ENCODE results near the gene TRAF2. TPM values are rescaled to one million over a fixed set of nuclear protein-coding genes. Genes with fewer than 3 reads are reported as not detected.
A peak's percentile ranks its signal among the peaks of the same experiment; 100 is the strongest.

TRAF2 gene
- total and polyA plus RNA-seq, 2 of the 8 experiments (the other 6 are each of a cell fraction or from before 2014, with no cell fraction given) = 26.9 to 50.2 TPM

- Histone ChIP-seq H3K36me3 (ENCODE audit: control insufficient read depth in 2 of 4, insufficient read depth in 4 of 4, low read length in 3 of 4) (no peaks in the 10 kb centered on the region), H3K4me3 (ENCODE audit: extremely low read depth in 1 of 4, insufficient read depth in 2 of 4, low read depth in 3 of 4, low read length in 4 of 4) (no peak within 1 kb of the TSS), H3K4me2 (ENCODE audit: insufficient read depth in 1 of 2, low read depth in 2 of 2, low read length in 2 of 2) (no peak within 1 kb of the TSS; a peak in 1 of 4 replicates), H2BK120ac (replicated peaks; ENCODE audit: low read depth, low read length) (no peak within 1 kb of the TSS), H3K4me1 (replicated peaks in 1 of 4; ENCODE audit: control insufficient read depth in 3 of 4, insufficient read depth in 4 of 4, low read length in 3 of 4) (peaks cover 0 to 14% (median 10%) of the 10 kb centered on the region in 4 experiments; a peak in 5 of 7 replicates), H3K79me2 (ENCODE audit: control insufficient read depth in 1 of 2, insufficient read depth in 2 of 2, low read length in 2 of 2) (no peaks in the 10 kb centered on the region), H2BK5ac (ENCODE audit: low read depth, low read length) (no peak within 1 kb of the TSS), H4K91ac (replicated peaks; ENCODE audit: insufficient read length, low read length) (peak within 1 kb of the TSS; percentile 40), H3K27me3 (replicated peaks in 1 of 4; ENCODE audit: control insufficient read depth in 3 of 4, extremely low read depth in 1 of 4, insufficient read depth in 3 of 4, low read length in 3 of 4) (no peaks in the 10 kb centered on the region), H2BK20ac (ENCODE audit: low read length) (no peak within 1 kb of the TSS), H2BK12ac (ENCODE audit: low read depth, low read length) (0 out of 2 replicates have a peak within 1 kb of the TSS, but pooled peaks have one; percentile 50), H3K9ac (replicated peaks in 1 of 4; ENCODE audit: extremely low read depth in 1 of 4, low read depth in 3 of 4, low read length in 3 of 4) (no peak within 1 kb of the TSS), H3K4ac (replicated peaks; ENCODE audit: insufficient read length, low read depth, low read length) (no peak within 1 kb of the TSS), H4K20me1 (replicated peaks in 1 of 2; ENCODE audit: control insufficient read depth in 1 of 2, insufficient read depth in 2 of 2, low read length in 2 of 2) (peaks cover 0 to 4% of the 10 kb centered on the region in 2 experiments), H3K14ac (ENCODE audit: insufficient read length) (no peak within 1 kb of the TSS), H3K56ac (replicated peaks; ENCODE audit: insufficient read length, low read depth, low read length) (no peak within 1 kb of the TSS), H2AFZ (ENCODE audit: low read length) (no peak within 1 kb of the TSS), H3K79me1 (ENCODE audit: low read depth, low read length) (no peaks in the 10 kb centered on the region), H4K8ac (ENCODE audit: extremely low read depth, insufficient read depth, low read length) (peak within 1 kb of the TSS; percentile 51; the same call in 1 of the 2 replicates), H3K18ac (ENCODE audit: extremely low read depth, low read length) (no peak within 1 kb of the TSS), H2BK15ac (ENCODE audit: low read length) (no peak within 1 kb of the TSS), H3K23me2 (ENCODE audit: low read depth, low read length) (peaks cover 7% of the 10 kb centered on the region; the same call in 1 of the 2 replicates), H3K9me3 (ENCODE audit: insufficient read depth in 2 of 2, low read depth in 1 of 2, low read length in 1 of 2) (no peaks in the 10 kb centered on the region), H3K27ac (ENCODE audit: low read depth, low read length) (no peak within 1 kb of the TSS), H2AK5ac (ENCODE audit: low read depth, low read length) (no peak within 1 kb of the TSS), H3K23ac (ENCODE audit: insufficient read length) (no peak within 1 kb of the TSS), H4K5ac (ENCODE audit: insufficient read length, low read depth, low read length) (no peak within 1 kb of the TSS)
- ChIA-PET CTCF (ENCODE audit: partially characterized antibody) (interaction anchor here (0.9 to 5.2 kb wide), 6 partner anchors 11 to 118 kb away, joined by 3 to 21 read pairs (median 4); partner anchors contain the start of gene SAPCD2), POLR2A (ENCODE audit: partially characterized antibody) (interaction anchor here (1.0 to 1.3 kb wide), 3 partner anchors 7 to 41 kb away, joined by 3 to 5 read pairs (median 3); no protein-coding TSS in a partner anchor)
- no peak for FAIRE-seq
- no peak for DNase-seq (ENCODE audit: low read depth in 1 of 2, low spot score in 2 of 2)
- 87% methylated on average over 9 of the region's 14 CpGs; no CpG with 5 or more reads in 1 of the 2 experiments for WGBS, 2 experiments (ENCODE audit: extremely low coverage in 1 of 2, insufficient coverage in 1 of 2, insufficient read length in 1 of 2, insufficient replicate concordance in 2 of 2, low coverage in 1 of 2, low lambda C conversion rate in 2 of 2, missing lambda C conversion rate in 1 of 2)
- TF ChIP-seq MAFK (IDR thresholded peaks at IDR 0.05; ENCODE audit: low read depth, low read length) = no peak
- no peak for TF ChIP-seq HDAC2 (IDR thresholded peaks at IDR 0.05; ENCODE audit: borderline replicate concordance in 1 of 2, low read depth in 2 of 2, low read length in 2 of 2)
- TF ChIP-seq BRCA1 (IDR thresholded peaks at IDR 0.05; ENCODE audit: low read depth, low read length) = no peak
- no peak for TF ChIP-seq SP2 (IDR thresholded peaks at IDR 0.05; ENCODE audit: low read length)
- TF ChIP-seq SP1 (IDR thresholded peaks at IDR 0.05; ENCODE audit: low read depth, low read length) = no peak
- TF ChIP-seq RXRA (IDR thresholded peaks at IDR 0.05; ENCODE audit: insufficient read depth, low read depth, low read length) = no peak
- TF ChIP-seq RFX5 (IDR thresholded peaks at IDR 0.05; ENCODE audit: borderline replicate concordance, low read depth, low read length) = no peak
- no peak for TF ChIP-seq TCF12 (IDR thresholded peaks at IDR 0.05; ENCODE audit: low read depth, low read length)
- no peak for TF ChIP-seq RAD21 (IDR thresholded peaks at IDR 0.05 in 1 of 2, conservative IDR thresholded peaks at IDR 0.05 in 1 of 2; ENCODE audit: low read depth in 2 of 2, low read length in 2 of 2)
- TF ChIP-seq GABPA (IDR thresholded peaks at IDR 0.05; ENCODE audit: borderline replicate concordance, insufficient read depth, low read length) = no peak
Measured at GRCh38 chr9:136951541-136952320, 65.4 kb downstream of the TRAF2 start, which contains the start of gene LCN12. Gene LCN12 (plus strand): TSS chr9:136952273. CDS start chr9:136952328, 55 bp downstream.

All from H1 (cell line).